OCI-LY1 (cell line): ENCODE results near the gene OR4D2.

Source experiments
- H2AFZ ChIP-seq: fragments of 200-600 bp; sonication (generic), shearing (Covaris generic); 2 replicates; pipeline ENCODE4 v1.6.0; 2014; ENCODE audit warnings: antibody characterized with exemption, mild to moderate bottlenecking, low read length
- H3F3A ChIP-seq: fragments of 200-600 bp; sonication (generic), shearing (Covaris generic); 2 replicates; pipeline ENCODE4 v1.6.0; 2014; ENCODE audit warnings: mild to moderate bottlenecking, antibody characterized with exemption, low read length, moderate library complexity; ENCODE audit not compliant: insufficient read depth
- H3K27ac ChIP-seq: fragments of 200-600 bp; sonication (generic); 2 replicates; pipeline ENCODE4 v1.5.1; 2014; ENCODE audit warnings: low read length, mixed run types, mild to moderate bottlenecking, low read depth; ENCODE audit not compliant: poor library complexity, severe bottlenecking
- H3K27me3 ChIP-seq: fragments of 200-600 bp; sonication (generic); 2 replicates; pipeline ENCODE4 v1.6.0; 2014; ENCODE audit warnings: antibody characterized with exemption, mild to moderate bottlenecking, low read length, moderate library complexity; ENCODE audit not compliant: insufficient read depth
- H3K36me3 ChIP-seq: fragments of 200-600 bp; sonication (generic); 2 replicates; pipeline ENCODE4 v1.6.1; 2014; ENCODE audit warnings: mild to moderate bottlenecking, antibody characterized with exemption, low read length, moderate library complexity, mixed read lengths; ENCODE audit not compliant: insufficient read depth
- H3K4me1 ChIP-seq: fragments of 200-600 bp; sonication (generic); 2 replicates; pipeline ENCODE4 v1.5.1; 2014; ENCODE audit warnings: mild to moderate bottlenecking, low read length, moderate library complexity; ENCODE audit not compliant: insufficient read depth, severe bottlenecking
- H3K4me2 ChIP-seq: fragments of 200-600 bp; sonication (generic), shearing (Covaris generic); 2 replicates; pipeline ENCODE4 v1.6.1; 2014; ENCODE audit warnings: low read length
- H3K4me3 ChIP-seq: fragments of 200-600 bp; sonication (generic); 2 replicates; pipeline ENCODE4 v1.5.1; 2014; ENCODE audit warnings: low read length, low read depth, mild to moderate bottlenecking, mixed read lengths; ENCODE audit not compliant: poor library complexity, severe bottlenecking
- H3K79me2 ChIP-seq: fragments of 200-600 bp; shearing (Covaris generic); 2 replicates; pipeline ENCODE4 v1.6.1; 2016; ENCODE audit warnings: mixed run types, low read length, mixed read lengths; ENCODE audit not compliant: insufficient read depth
- H3K9ac ChIP-seq: fragments of 200-600 bp; sonication (generic), shearing (Covaris generic); 2 replicates; pipeline ENCODE4 v1.6.1; 2014; ENCODE audit warnings: mild to moderate bottlenecking, low read length, mixed read lengths
- H3K9me2 ChIP-seq: fragments of 200-600 bp; sonication (generic), shearing (Covaris generic); 2 replicates; pipeline ENCODE4 v1.6.1; 2014; ENCODE audit warnings: low read depth, mild to moderate bottlenecking, low read length, mixed read lengths
- H3K9me3 ChIP-seq: fragments of 200-600 bp; shearing (Covaris generic); 2 replicates; pipeline ENCODE4 v1.6.1; 2014; ENCODE audit warnings: low read length, mixed read lengths
- H4K20me1 ChIP-seq: fragments of 200-600 bp; sonication (generic), shearing (Covaris generic); 2 replicates; pipeline ENCODE4 v1.6.0; 2016; ENCODE audit warnings: mild to moderate bottlenecking, low read length; ENCODE audit not compliant: insufficient read depth
- CTCF ChIP-seq: fragments of 200-600 bp; sonication (generic), shearing (Covaris generic); IDR thresholded peaks from 2 replicates; pipeline ENCODE4 v1.5.1; 2017; ENCODE audit warnings: mild to moderate bottlenecking, antibody characterized with exemption, low read length, moderate library complexity, mixed read lengths
- EZH2 ChIP-seq: fragments of 200-600 bp; sonication (generic), shearing (Covaris generic); IDR thresholded peaks from 2 replicates; pipeline ENCODE4 v1.8.0; 2017; ENCODE audit warnings: borderline replicate concordance, mixed run types, mild to moderate bottlenecking, antibody characterized with exemption, low read length, moderate library complexity, mixed read lengths

The OR4D2 gene

DNA sequence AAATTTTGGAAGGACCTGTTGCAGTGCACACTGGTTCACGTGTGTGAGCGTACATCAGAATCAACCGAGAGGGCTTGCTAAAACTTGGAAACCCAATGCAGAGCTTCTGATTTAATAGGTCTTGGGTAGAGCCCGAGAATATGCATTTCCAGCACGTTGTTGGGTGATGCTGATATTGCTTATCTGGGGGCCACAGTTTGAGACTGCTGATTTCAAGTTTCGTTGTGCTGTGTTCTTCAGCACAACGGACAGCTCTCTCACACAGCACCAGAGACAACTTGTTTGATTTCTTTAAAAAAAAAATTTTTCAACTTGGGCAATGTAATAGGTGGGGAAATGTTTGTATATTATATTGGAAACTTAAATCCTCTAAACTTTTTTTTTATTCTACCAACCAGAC is 9.4 kb downstream of the OR4D2 start:
- Histone ChIP-seq H3K9ac (no peak overlapping the region), H3K9me3 (no peaks in the 10 kb centered on the region), H4K20me1 (no peaks in the 10 kb centered on the region), H3K4me2 (no peak overlapping the region), H3K27ac (no peak overlapping the region), H3K27me3 (no peaks in the 10 kb centered on the region), H3F3A (no peaks in the 10 kb centered on the region), H3K36me3 (no peaks in the 10 kb centered on the region), H3K79me2 (no peaks in the 10 kb centered on the region), H3K9me2 (no peaks in the 10 kb centered on the region), H3K4me1 (no peaks in the 10 kb centered on the region), H3K4me3 (no peak overlapping the region), H2AFZ (no peak overlapping the region)
- TF ChIP-seq CTCF (no peak), EZH2 (no peak)

DNA sequence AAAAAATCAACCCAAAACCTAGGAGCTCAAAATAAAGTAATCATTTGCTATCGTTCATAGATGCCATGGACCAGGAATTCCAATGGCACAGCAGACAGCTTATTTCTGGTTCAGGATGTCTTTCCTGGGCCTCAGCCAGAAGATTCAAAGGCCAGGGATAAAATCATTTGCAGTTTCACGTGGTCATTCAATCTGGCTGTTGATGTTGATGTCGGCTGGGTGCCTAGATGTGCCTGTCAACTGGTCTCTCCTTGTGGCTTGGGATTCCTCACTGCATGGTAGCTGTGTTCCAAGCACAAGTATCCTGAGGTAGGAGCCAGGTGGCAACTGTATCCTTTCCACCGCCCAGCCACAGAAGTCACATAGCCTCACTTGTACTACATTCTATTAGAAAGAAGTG is 15.0 kb downstream of the OR4D2 start:
- Histone ChIP-seq H3K79me2 (no peaks in the 10 kb centered on the region), H3K27me3 (no peaks in the 10 kb centered on the region), H3F3A (no peaks in the 10 kb centered on the region), H4K20me1 (no peaks in the 10 kb centered on the region), H2AFZ (no peak overlapping the region), H3K4me2 (no peak overlapping the region), H3K4me1 (no peaks in the 10 kb centered on the region), H3K27ac (no peak overlapping the region), H3K4me3 (no peak overlapping the region), H3K9ac (no peak overlapping the region), H3K36me3 (no peaks in the 10 kb centered on the region), H3K9me3 (no peaks in the 10 kb centered on the region), H3K9me2 (no peaks in the 10 kb centered on the region)
- TF ChIP-seq CTCF (no peak), EZH2 (no peak)

DNA sequence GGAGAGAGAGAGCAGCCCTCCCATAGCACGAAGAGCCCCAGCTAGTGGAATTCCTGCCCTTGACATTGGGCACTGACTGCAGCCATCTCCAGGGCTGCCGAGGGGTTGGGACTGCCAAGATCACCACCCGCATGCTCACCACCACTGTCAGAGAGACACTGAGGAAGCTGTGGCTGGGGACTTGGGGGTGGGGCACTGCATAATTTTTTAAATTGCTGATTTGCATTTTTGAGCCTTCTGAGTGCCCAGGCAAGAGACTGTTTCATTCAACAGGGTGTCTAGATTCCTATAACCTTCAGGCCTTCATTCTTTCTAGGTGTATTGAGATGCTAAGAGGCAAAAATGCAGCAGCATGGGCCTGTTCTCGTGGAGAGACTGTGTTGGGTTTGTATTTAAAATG is 16.7 kb downstream of the OR4D2 start:
- no peak for TF ChIP-seq CTCF
- TF ChIP-seq EZH2 = no peak
- Histone ChIP-seq H3K9me2 (no peaks in the 10 kb centered on the region), H3K27me3 (no peaks in the 10 kb centered on the region)

More for the DNA sequence above, 16.7 kb downstream of the OR4D2 start:
- Histone ChIP-seq H3K4me3 (no peak overlapping the region), H3K4me2 (no peak overlapping the region), H3F3A (no peaks in the 10 kb centered on the region), H4K20me1 (no peaks in the 10 kb centered on the region), H3K9me3 (no peaks in the 10 kb centered on the region), H3K36me3 (no peaks in the 10 kb centered on the region), H3K9ac (no peak overlapping the region), H2AFZ (no peak overlapping the region), H3K27ac (no peak overlapping the region), H3K4me1 (no peaks in the 10 kb centered on the region), H3K79me2 (no peaks in the 10 kb centered on the region)
